ENCODE measurements around the gene CD99L2.

CD99L2 gene

GRCh38 chrX:150868625-150869024 is 29.8 kb downstream of the CD99L2 start:
- Histone ChIP-seq H3K27ac (ENCODE audit: low read depth, low read length) (no peak overlapping the region), H3K4me2 (ENCODE audit: low read length) (no peak overlapping the region), H3K4me1 (ENCODE audit: control insufficient read depth, low read length) (0 out of 2 replicates have a peak, but pooled peaks cover 3% of the 10 kb centered on the region), H3K27me3 (ENCODE audit: control insufficient read depth, low read length) (no peaks in the 10 kb centered on the region), H3K36me3 (ENCODE audit: control insufficient read depth, low read length) (no peaks in the 10 kb centered on the region), H4K20me1 (ENCODE audit: control insufficient read depth, insufficient read depth, low read depth, low read length) (no peaks in the 10 kb centered on the region), H3K9me2 (replicated peaks; ENCODE audit: control insufficient read depth, low read length) (no peaks in the 10 kb centered on the region), H3K4me3 (ENCODE audit: low read length) (no peak overlapping the region), H3F3A (ENCODE audit: control insufficient read depth, insufficient read depth) (no peaks in the 10 kb centered on the region), H3K9me3 (ENCODE audit: control insufficient read depth, insufficient read depth, low read length) (no peaks in the 10 kb centered on the region), H3K79me2 (ENCODE audit: control insufficient read depth, low read length) (no peaks in the 10 kb centered on the region)
- no peak for TF ChIP-seq EZH2phosphoT487 (IDR thresholded peaks at IDR 0.05; ENCODE audit: borderline replicate concordance, low read length)

- Histone ChIP-seq H3F3A (ENCODE audit: control insufficient read depth, insufficient read depth) (no peaks in the 10 kb centered on the region), H4K20me1 (ENCODE audit: control insufficient read depth, insufficient read depth, low read depth, low read length) (no peaks in the 10 kb centered on the region), H3K36me3 (ENCODE audit: control insufficient read depth, low read length) (no peaks in the 10 kb centered on the region), H3K4me2 (ENCODE audit: low read length) (no peak overlapping the region), H3K9me3 (ENCODE audit: control insufficient read depth, insufficient read depth, low read length) (no peaks in the 10 kb centered on the region), H3K79me2 (ENCODE audit: control insufficient read depth, low read length) (no peaks in the 10 kb centered on the region), H3K4me3 (ENCODE audit: low read length) (no peak overlapping the region), H3K27ac (ENCODE audit: low read depth, low read length) (no peak overlapping the region), H3K4me1 (ENCODE audit: control insufficient read depth, low read length) (no peaks in the 10 kb centered on the region), H3K9me2 (replicated peaks; ENCODE audit: control insufficient read depth, low read length) (no peaks in the 10 kb centered on the region), H3K27me3 (ENCODE audit: control insufficient read depth, low read length) (no peaks in the 10 kb centered on the region)
- TF ChIP-seq CTCF (IDR thresholded peaks at IDR 0.05; ENCODE audit: low read depth, low read length, poor library complexity, severe bottlenecking), result no peak
- no peak for TF ChIP-seq EZH2phosphoT487 (IDR thresholded peaks at IDR 0.05; ENCODE audit: borderline replicate concordance, low read length)
Measured at GRCh38 chrX:150864127-150864526, 34.3 kb downstream of the CD99L2 start.

GRCh38 chrX:150863191-150863590 is 35.3 kb downstream of the CD99L2 start:
- no peaks in the 10 kb centered on the region for H3F3A ChIP-seq (ENCODE audit: control insufficient read depth, insufficient read depth)
- no peaks in the 10 kb centered on the region for H3K79me2 ChIP-seq (ENCODE audit: control insufficient read depth, low read length)
- H3K36me3 ChIP-seq (ENCODE audit: control insufficient read depth, low read length), result no peaks in the 10 kb centered on the region
- H3K4me1 ChIP-seq (ENCODE audit: control insufficient read depth, low read length), result no peaks in the 10 kb centered on the region
- no peaks in the 10 kb centered on the region for H4K20me1 ChIP-seq (ENCODE audit: control insufficient read depth, insufficient read depth, low read depth, low read length)
- TF ChIP-seq EZH2phosphoT487 (IDR thresholded peaks at IDR 0.05; ENCODE audit: borderline replicate concordance, low read length) (no peak), CTCF (IDR thresholded peaks at IDR 0.05; ENCODE audit: low read depth, low read length, poor library complexity, severe bottlenecking) (no peak)
- H3K9me3 ChIP-seq (ENCODE audit: control insufficient read depth, insufficient read depth, low read length), result no peaks in the 10 kb centered on the region
- H3K9me2 ChIP-seq (replicated peaks; ENCODE audit: control insufficient read depth, low read length), result no peaks in the 10 kb centered on the region
- H3K4me3 ChIP-seq (ENCODE audit: low read length), result no peak overlapping the region
- no peaks in the 10 kb centered on the region for H3K27me3 ChIP-seq (ENCODE audit: control insufficient read depth, low read length)
- H3K4me2 ChIP-seq (ENCODE audit: low read length), result no peak overlapping the region
- no peak overlapping the region for H3K27ac ChIP-seq (ENCODE audit: low read depth, low read length)

- Histone ChIP-seq H3K9me3 (ENCODE audit: control insufficient read depth, insufficient read depth, low read length) (no peaks in the 10 kb centered on the region), H3K9me2 (replicated peaks; ENCODE audit: control insufficient read depth, low read length) (no peaks in the 10 kb centered on the region), H3K4me2 (ENCODE audit: low read length) (no peak overlapping the region), H3K27me3 (ENCODE audit: control insufficient read depth, low read length) (no peaks in the 10 kb centered on the region), H3K36me3 (ENCODE audit: control insufficient read depth, low read length) (no peaks in the 10 kb centered on the region), H3K27ac (ENCODE audit: low read depth, low read length) (no peak overlapping the region), H3K4me1 (ENCODE audit: control insufficient read depth, low read length) (no peaks in the 10 kb centered on the region), H3K4me3 (ENCODE audit: low read length) (no peak overlapping the region), H3F3A (ENCODE audit: control insufficient read depth, insufficient read depth) (no peaks in the 10 kb centered on the region), H4K20me1 (ENCODE audit: control insufficient read depth, insufficient read depth, low read depth, low read length) (no peaks in the 10 kb centered on the region), H3K79me2 (ENCODE audit: control insufficient read depth, low read length) (no peaks in the 10 kb centered on the region)
- TF ChIP-seq EZH2phosphoT487 (IDR thresholded peaks at IDR 0.05; ENCODE audit: borderline replicate concordance, low read length) (no peak), CTCF (IDR thresholded peaks at IDR 0.05; ENCODE audit: low read depth, low read length, poor library complexity, severe bottlenecking) (no peak)
Measured at GRCh38 chrX:150857453-150857852, 41.0 kb downstream of the CD99L2 start.
